GM12865 (cell line): ENCODE results near the gene CCDC85A.

Experiments
- DNase-seq: peaks from one replicate; pipeline ENCODE4 v3.0.0; 2010; ENCODE audit warnings: low read depth
- H3K4me3 ChIP-seq: 2 replicates; pipeline ENCODE4 v1.5.1; 2011; ENCODE audit warnings: mild to moderate bottlenecking, low read depth, low read length, control low read depth
- CTCF ChIP-seq: IDR thresholded peaks from 2 replicates; pipeline ENCODE4 v1.5.1; 2011; ENCODE audit warnings: low read length, control low read depth, low read depth, inconsistent platforms; ENCODE audit not compliant: insufficient read depth; ENCODE audit errors: missing control alignments

CCDC85A gene

GRCh38 chr2:56287974-56288373 is 104.2 kb downstream of the CCDC85A start:
- no peak overlapping the region for H3K4me3 ChIP-seq
- no peak for DNase-seq
- TF ChIP-seq CTCF: no peak

- no peak overlapping the region for H3K4me3 ChIP-seq
- TF ChIP-seq CTCF: peak; percentile 18
- no peak for DNase-seq
These were observed 105.2 kb downstream of the CCDC85A start for GRCh38 chr2:56288838-56289580.

GRCh38 chr2:56291711-56292110 is 107.9 kb downstream of the CCDC85A start:
- no peak for TF ChIP-seq CTCF
- no peak for DNase-seq
- no peak overlapping the region for H3K4me3 ChIP-seq

- no peak for DNase-seq
- no peak overlapping the region for H3K4me3 ChIP-seq
- no peak for TF ChIP-seq CTCF
These were observed 109.2 kb downstream of the CCDC85A start for GRCh38 chr2:56292951-56293350.

- no peak for DNase-seq
- no peak for TF ChIP-seq CTCF
These were observed 111.9 kb downstream of the CCDC85A start for GRCh38 chr2:56295666-56296065.

GRCh38 chr2:56297671-56298070 is 113.9 kb downstream of the CCDC85A start:
- no peak overlapping the region for H3K4me3 ChIP-seq
- no peak for DNase-seq
- no peak for TF ChIP-seq CTCF

More at GRCh38 chr2:56295666-56296065, 111.9 kb downstream of the CCDC85A start:
- no peak overlapping the region for H3K4me3 ChIP-seq

GRCh38 chr2:56299171-56299691 is 115.4 kb downstream of the CCDC85A start:
- DNase-seq: no peak
- H3K4me3 ChIP-seq: no peak overlapping the region
- no peak for TF ChIP-seq CTCF
